Heart left ventricle (tissue), 13 donors: ENCODE measurements around the gene LSAMP.

ENCODE experiments used
- POLR2A ChIP-seq, 2 donors: fragments of 450-650 bp; IDR thresholded peaks; one replicate each; pipeline ENCODE4 v1.6.1; 2017; ENCODE audit warnings: antibody characterized with exemption in 2 of 2, mild to moderate bottlenecking in 2 of 2, moderate library complexity in 2 of 2
- TF ChIP-seq, protein P1 (sequence below), 12 donors: fragments of 200-600 bp; sonication (generic) in 4 of 12; IDR thresholded peaks; one replicate each; pipeline versions ENCODE4 v1.5.0 to v1.8.0; 2018 to 2022; ENCODE audit warnings: antibody characterized with exemption in 12 of 12, mild to moderate bottlenecking in 5 of 12
- donor health status: ischemic (EF 13 %, LVEDD 7.1; RV severe dilation, severe dysfunction).
- donor health status: DM: no; HTN: yes; CAD: no.
- donor health status: DM: no; HTN: no; CAD: no.
- donor health status: ischemic (EF 25% LVEDD 6.9; RV normal size, moderate dysfunction).
- donor health status: ischemic (EF 25% LVEDD 5.7; RV mildly dilated, moderate dysfunction).
- donor health status: ischemic (EF 35%, LVEDD 5.7; RV mildly dilated, moderate dysfunction).
- donor health status: nonischemic (EF 11% LVEDD 7.7; RV severe dilation, severe dysfunction).
- donor health status: DM: yes; HTN: yes; CAD: no.
- donor health status: PGD.
- donor health status: ischemic (EF 29% LVEDD 5.4; RV normal size, mild dysfunction).
- donor health status: nonischemic (EF 23%, LVEDD 6.1; RV moderate dilation, normal function).

- TF ChIP-seq POLR2A (IDR thresholded peaks at IDR 0.05), result no peak
- TF ChIP-seq, protein P1, sequence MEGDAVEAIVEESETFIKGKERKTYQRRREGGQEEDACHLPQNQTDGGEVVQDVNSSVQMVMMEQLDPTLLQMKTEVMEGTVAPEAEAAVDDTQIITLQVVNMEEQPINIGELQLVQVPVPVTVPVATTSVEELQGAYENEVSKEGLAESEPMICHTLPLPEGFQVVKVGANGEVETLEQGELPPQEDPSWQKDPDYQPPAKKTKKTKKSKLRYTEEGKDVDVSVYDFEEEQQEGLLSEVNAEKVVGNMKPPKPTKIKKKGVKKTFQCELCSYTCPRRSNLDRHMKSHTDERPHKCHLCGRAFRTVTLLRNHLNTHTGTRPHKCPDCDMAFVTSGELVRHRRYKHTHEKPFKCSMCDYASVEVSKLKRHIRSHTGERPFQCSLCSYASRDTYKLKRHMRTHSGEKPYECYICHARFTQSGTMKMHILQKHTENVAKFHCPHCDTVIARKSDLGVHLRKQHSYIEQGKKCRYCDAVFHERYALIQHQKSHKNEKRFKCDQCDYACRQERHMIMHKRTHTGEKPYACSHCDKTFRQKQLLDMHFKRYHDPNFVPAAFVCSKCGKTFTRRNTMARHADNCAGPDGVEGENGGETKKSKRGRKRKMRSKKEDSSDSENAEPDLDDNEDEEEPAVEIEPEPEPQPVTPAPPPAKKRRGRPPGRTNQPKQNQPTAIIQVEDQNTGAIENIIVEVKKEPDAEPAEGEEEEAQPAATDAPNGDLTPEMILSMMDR (IDR thresholded peaks at IDR 0.05), result no peak
Observed at GRCh38 chr3:115915061-115915460, 530.2 kb downstream of the LSAMP start.
